Activated T-cell treated with anti-CD3 and anti-CD28 coated beads for 24 hours (primary cell): ENCODE measurements around the gene VAV3.

Source experiments
- DNase-seq: peaks from one replicate; pipeline ENCODE4 v3.0.0-alpha.2; 2020; ENCODE audit warnings: low read depth

VAV3 gene

GRCh38 chr1:107789817-107790524, 175.0 kb downstream of the VAV3 start:
- DNase-seq = no peak

- DNase-seq = no peak
These were observed 176.5 kb downstream of the VAV3 start for GRCh38 chr1:107788206-107789202.

- DNase-seq = no peak
These were observed 177.7 kb downstream of the VAV3 start for GRCh38 chr1:107787299-107787698.

- no peak for DNase-seq
These were observed 178.7 kb downstream of the VAV3 start for GRCh38 chr1:107786203-107786845.

GRCh38 chr1:107785496-107786202, 179.3 kb downstream of the VAV3 start:
- no peak for DNase-seq

- peak; percentile 28 for DNase-seq
These were observed 182.6 kb downstream of the VAV3 start for GRCh38 chr1:107782217-107782845.

GRCh38 chr1:107781245-107781644, 183.7 kb downstream of the VAV3 start:
- no peak for DNase-seq

GRCh38 chr1:107777664-107778047, 187.3 kb downstream of the VAV3 start:
- no peak for DNase-seq

- DNase-seq = no peak
These were observed 187.9 kb downstream of the VAV3 start for GRCh38 chr1:107776900-107777663.

GRCh38 chr1:107771377-107771776, 193.6 kb downstream of the VAV3 start:
- DNase-seq = no peak

GRCh38 chr1:107767156-107767582, 197.8 kb downstream of the VAV3 start:
- DNase-seq = no peak

- no peak for DNase-seq
These were observed 198.4 kb downstream of the VAV3 start for GRCh38 chr1:107766533-107766932.

- no peak for DNase-seq
These were observed 202.1 kb downstream of the VAV3 start for GRCh38 chr1:107762751-107763390.

GRCh38 chr1:107760065-107760464, 204.9 kb downstream of the VAV3 start:
- no peak for DNase-seq

GRCh38 chr1:107750364-107750959, 214.5 kb downstream of the VAV3 start:
- DNase-seq = peak; percentile 5

- no peak for DNase-seq
These were observed 216.4 kb downstream of the VAV3 start for GRCh38 chr1:107748531-107748930.

- DNase-seq = no peak
These were observed 223.7 kb downstream of the VAV3 start for GRCh38 chr1:107741242-107741641.

- no peak for DNase-seq
These were observed 224.4 kb downstream of the VAV3 start for GRCh38 chr1:107740579-107740978.

GRCh38 chr1:107739651-107740050, 225.3 kb downstream of the VAV3 start:
- no peak for DNase-seq

- no peak for DNase-seq
These were observed 225.8 kb downstream of the VAV3 start for GRCh38 chr1:107739201-107739600.
